ENCODE results near the gene SYT12.

Gene SYT12

GRCh38 chr11:66976925-66977324 lies 46.0 kb upstream of the SYT12 start:
- TF ChIP-seq ZNF211 (tag by site-specific recombination; IDR thresholded peaks at IDR 0.05; ENCODE audit: low read depth) (no peak), ZNF391 (tag by site-specific recombination; IDR thresholded peaks at IDR 0.05; ENCODE audit: borderline replicate concordance, low read depth) (no peak), FEZF1 (tag by site-specific recombination; IDR thresholded peaks at IDR 0.05) (no peak)
- TF ChIP-seq, protein P1, sequence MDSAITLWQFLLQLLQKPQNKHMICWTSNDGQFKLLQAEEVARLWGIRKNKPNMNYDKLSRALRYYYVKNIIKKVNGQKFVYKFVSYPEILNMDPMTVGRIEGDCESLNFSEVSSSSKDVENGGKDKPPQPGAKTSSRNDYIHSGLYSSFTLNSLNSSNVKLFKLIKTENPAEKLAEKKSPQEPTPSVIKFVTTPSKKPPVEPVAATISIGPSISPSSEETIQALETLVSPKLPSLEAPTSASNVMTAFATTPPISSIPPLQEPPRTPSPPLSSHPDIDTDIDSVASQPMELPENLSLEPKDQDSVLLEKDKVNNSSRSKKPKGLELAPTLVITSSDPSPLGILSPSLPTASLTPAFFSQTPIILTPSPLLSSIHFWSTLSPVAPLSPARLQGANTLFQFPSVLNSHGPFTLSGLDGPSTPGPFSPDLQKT (IDR thresholded peaks at IDR 0.05; ENCODE audit: borderline replicate concordance, low read depth, low read length), result no peak
- no peaks in the 10 kb centered on the region for H3K4me1 ChIP-seq (ENCODE audit: control insufficient read depth, insufficient read depth, low read length)
- no peaks in the 10 kb centered on the region for H3K36me3 ChIP-seq (ENCODE audit: control insufficient read depth in 2 of 2, insufficient read depth in 1 of 2, low read length in 2 of 2)
- POLR2A ChIA-PET, result interaction anchor here (0.6 to 1.5 kb wide), 2 partner anchors 133 kb away, joined by 3 to 5 read pairs; partner anchors contain the start of gene RCE1
- no peak overlapping the region for H3K27ac ChIP-seq (ENCODE audit: extremely low read depth, low read depth, low read length)
- H3K4me3 ChIP-seq (ENCODE audit: low read depth, low read length), result no peak overlapping the region
- H3K9me3 ChIP-seq (ENCODE audit: control insufficient read depth, insufficient read depth, low read depth, low read length), result no peaks in the 10 kb centered on the region
- CTCF ChIA-PET, result interaction anchor here (0.7 to 2.4 kb wide), 14 partner anchors 9 to 142 kb away, joined by 3 to 21 read pairs (median 4); partner anchors contain the start of gene RCE1

DNA sequence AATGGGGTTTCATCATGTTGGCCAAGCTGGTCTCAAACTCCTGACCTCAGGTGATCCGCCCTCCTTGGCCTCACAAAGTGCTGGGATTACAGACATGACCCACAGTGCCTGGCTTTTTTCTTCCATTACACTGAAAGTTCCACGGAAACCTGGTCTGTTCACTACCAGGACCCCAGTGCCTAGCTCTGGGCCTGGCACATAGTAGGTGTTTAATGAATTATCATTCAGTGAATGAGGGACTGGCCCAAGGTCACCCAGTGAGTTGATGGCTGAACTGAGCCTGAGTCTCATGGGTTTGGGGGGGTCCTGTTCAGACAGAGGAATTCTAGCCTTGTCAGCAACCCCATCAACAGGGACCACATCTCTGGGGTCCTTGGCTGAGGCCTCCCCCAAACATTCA lies 44.7 kb upstream of the SYT12 start:
- Histone ChIP-seq H3K36me3 (ENCODE audit: control insufficient read depth in 2 of 2, insufficient read depth in 1 of 2, low read length in 2 of 2) (no peaks in the 10 kb centered on the region), H3K4me3 (ENCODE audit: low read depth, low read length) (no peak overlapping the region), H3K9me3 (ENCODE audit: control insufficient read depth, insufficient read depth, low read depth, low read length) (no peaks in the 10 kb centered on the region), H3K4me1 (ENCODE audit: control insufficient read depth, insufficient read depth, low read length) (no peaks in the 10 kb centered on the region), H3K27ac (ENCODE audit: extremely low read depth, low read depth, low read length) (no peak overlapping the region)
- POLR2A ChIA-PET, result no interaction called here
- CTCF ChIA-PET, result interaction anchor here (1.1 to 1.3 kb wide), 4 partner anchors 9 to 136 kb away, joined by 3 to 5 read pairs (median 4); no protein-coding TSS in a partner anchor
- TF ChIP-seq, protein P2, sequence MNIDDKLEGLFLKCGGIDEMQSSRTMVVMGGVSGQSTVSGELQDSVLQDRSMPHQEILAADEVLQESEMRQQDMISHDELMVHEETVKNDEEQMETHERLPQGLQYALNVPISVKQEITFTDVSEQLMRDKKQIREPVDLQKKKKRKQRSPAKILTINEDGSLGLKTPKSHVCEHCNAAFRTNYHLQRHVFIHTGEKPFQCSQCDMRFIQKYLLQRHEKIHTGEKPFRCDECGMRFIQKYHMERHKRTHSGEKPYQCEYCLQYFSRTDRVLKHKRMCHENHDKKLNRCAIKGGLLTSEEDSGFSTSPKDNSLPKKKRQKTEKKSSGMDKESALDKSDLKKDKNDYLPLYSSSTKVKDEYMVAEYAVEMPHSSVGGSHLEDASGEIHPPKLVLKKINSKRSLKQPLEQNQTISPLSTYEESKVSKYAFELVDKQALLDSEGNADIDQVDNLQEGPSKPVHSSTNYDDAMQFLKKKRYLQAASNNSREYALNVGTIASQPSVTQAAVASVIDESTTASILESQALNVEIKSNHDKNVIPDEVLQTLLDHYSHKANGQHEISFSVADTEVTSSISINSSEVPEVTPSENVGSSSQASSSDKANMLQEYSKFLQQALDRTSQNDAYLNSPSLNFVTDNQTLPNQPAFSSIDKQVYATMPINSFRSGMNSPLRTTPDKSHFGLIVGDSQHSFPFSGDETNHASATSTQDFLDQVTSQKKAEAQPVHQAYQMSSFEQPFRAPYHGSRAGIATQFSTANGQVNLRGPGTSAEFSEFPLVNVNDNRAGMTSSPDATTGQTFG (tag by site-specific recombination; IDR thresholded peaks at IDR 0.05; ENCODE audit: borderline replicate concordance), result no peak
- TF ChIP-seq TSHZ1 (tag by site-specific recombination; IDR thresholded peaks at IDR 0.05; ENCODE audit: borderline replicate concordance), result no peak
- TF ChIP-seq SETDB1 (IDR thresholded peaks at IDR 0.05; ENCODE audit: insufficient read length, low read length), result no peak
- TF ChIP-seq ZNF629 (tag by site-specific recombination; IDR thresholded peaks at IDR 0.05), result no peak
- no peak for TF ChIP-seq ZNF626 (tag by site-specific recombination; IDR thresholded peaks at IDR 0.05)
- TF ChIP-seq ZNF558 (tag by site-specific recombination; IDR thresholded peaks at IDR 0.05), result no peak
- TF ChIP-seq PRDM6 (tag by site-specific recombination; IDR thresholded peaks at IDR 0.05), result no peak
- no peak for TF ChIP-seq YY2 (tag by site-specific recombination; IDR thresholded peaks at IDR 0.05)
- no peak for TF ChIP-seq BCL11B (tag by site-specific recombination; IDR thresholded peaks at IDR 0.05; ENCODE audit: low read depth)
- TF ChIP-seq ZBTB20 (tag by site-specific recombination; IDR thresholded peaks at IDR 0.05), result no peak
- TF ChIP-seq, protein P3, sequence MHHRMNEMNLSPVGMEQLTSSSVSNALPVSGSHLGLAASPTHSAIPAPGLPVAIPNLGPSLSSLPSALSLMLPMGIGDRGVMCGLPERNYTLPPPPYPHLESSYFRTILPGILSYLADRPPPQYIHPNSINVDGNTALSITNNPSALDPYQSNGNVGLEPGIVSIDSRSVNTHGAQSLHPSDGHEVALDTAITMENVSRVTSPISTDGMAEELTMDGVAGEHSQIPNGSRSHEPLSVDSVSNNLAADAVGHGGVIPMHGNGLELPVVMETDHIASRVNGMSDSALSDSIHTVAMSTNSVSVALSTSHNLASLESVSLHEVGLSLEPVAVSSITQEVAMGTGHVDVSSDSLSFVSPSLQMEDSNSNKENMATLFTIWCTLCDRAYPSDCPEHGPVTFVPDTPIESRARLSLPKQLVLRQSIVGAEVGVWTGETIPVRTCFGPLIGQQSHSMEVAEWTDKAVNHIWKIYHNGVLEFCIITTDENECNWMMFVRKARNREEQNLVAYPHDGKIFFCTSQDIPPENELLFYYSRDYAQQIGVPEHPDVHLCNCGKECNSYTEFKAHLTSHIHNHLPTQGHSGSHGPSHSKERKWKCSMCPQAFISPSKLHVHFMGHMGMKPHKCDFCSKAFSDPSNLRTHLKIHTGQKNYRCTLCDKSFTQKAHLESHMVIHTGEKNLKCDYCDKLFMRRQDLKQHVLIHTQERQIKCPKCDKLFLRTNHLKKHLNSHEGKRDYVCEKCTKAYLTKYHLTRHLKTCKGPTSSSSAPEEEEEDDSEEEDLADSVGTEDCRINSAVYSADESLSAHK (tag by site-specific recombination; IDR thresholded peaks at IDR 0.05), result no peak
- no peak for TF ChIP-seq ZBTB17 (tag by site-specific recombination; IDR thresholded peaks at IDR 0.05)
- TF ChIP-seq ZNF202 (tag by site-specific recombination; IDR thresholded peaks at IDR 0.05; ENCODE audit: borderline replicate concordance), result no peak
- TF ChIP-seq, protein P4, sequence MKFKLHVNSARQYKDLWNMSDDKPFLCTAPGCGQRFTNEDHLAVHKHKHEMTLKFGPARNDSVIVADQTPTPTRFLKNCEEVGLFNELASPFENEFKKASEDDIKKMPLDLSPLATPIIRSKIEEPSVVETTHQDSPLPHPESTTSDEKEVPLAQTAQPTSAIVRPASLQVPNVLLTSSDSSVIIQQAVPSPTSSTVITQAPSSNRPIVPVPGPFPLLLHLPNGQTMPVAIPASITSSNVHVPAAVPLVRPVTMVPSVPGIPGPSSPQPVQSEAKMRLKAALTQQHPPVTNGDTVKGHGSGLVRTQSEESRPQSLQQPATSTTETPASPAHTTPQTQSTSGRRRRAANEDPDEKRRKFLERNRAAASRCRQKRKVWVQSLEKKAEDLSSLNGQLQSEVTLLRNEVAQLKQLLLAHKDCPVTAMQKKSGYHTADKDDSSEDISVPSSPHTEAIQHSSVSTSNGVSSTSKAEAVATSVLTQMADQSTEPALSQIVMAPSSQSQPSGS (tag by site-specific recombination; IDR thresholded peaks at IDR 0.05; ENCODE audit: low read depth), result no peak
- TF ChIP-seq ZNF112 (tag by site-specific recombination; IDR thresholded peaks at IDR 0.05), result no peak
